Brain microvascular endothelial cell (primary cell): Measurements from ENCODE around the gene COQ8A.

Experiments
- DNase-seq: peaks from one replicate; pipeline ENCODE4 v3.0.0-alpha.2; 2020
- H3K27ac ChIP-seq: fragments of 250-450 bp; sonication (Bioruptor Pico); 2 replicates; pipeline ENCODE4 v1.5.1; 2020; ENCODE audit warnings: mild to moderate bottlenecking, moderate library complexity
- H3K27me3 ChIP-seq: fragments of 250-450 bp; sonication (Bioruptor Pico); replicated peaks from 2 replicates; pipeline ENCODE4 v1.5.1; 2020; ENCODE audit warnings: mild to moderate bottlenecking
- H3K36me3 ChIP-seq: fragments of 250-450 bp; sonication (Bioruptor Pico); replicated peaks from 2 replicates; pipeline ENCODE4 v1.5.1; 2020; ENCODE audit warnings: mild to moderate bottlenecking
- H3K4me3 ChIP-seq: 2 replicates; pipeline ENCODE4 v1.5.1; 2011; ENCODE audit warnings: low read depth, mild to moderate bottlenecking, control low read depth, low read length, moderate library complexity
- in situ Hi-C: cut with HindIII; loops from 2 replicates; pipeline ENCODE4 v1.10.0; 2017; ENCODE audit warnings: low sequenced_read_pairs, low pct_ligation_motif_present
- TF ChIP-seq, protein P1 (sequence below): IDR thresholded peaks from 2 replicates; pipeline ENCODE4 v1.5.1; 2011; ENCODE audit warnings: low read depth, mild to moderate bottlenecking, moderate library complexity, low read length, control low read depth, inconsistent platforms; ENCODE audit errors: missing control alignments

The COQ8A gene

DNA sequence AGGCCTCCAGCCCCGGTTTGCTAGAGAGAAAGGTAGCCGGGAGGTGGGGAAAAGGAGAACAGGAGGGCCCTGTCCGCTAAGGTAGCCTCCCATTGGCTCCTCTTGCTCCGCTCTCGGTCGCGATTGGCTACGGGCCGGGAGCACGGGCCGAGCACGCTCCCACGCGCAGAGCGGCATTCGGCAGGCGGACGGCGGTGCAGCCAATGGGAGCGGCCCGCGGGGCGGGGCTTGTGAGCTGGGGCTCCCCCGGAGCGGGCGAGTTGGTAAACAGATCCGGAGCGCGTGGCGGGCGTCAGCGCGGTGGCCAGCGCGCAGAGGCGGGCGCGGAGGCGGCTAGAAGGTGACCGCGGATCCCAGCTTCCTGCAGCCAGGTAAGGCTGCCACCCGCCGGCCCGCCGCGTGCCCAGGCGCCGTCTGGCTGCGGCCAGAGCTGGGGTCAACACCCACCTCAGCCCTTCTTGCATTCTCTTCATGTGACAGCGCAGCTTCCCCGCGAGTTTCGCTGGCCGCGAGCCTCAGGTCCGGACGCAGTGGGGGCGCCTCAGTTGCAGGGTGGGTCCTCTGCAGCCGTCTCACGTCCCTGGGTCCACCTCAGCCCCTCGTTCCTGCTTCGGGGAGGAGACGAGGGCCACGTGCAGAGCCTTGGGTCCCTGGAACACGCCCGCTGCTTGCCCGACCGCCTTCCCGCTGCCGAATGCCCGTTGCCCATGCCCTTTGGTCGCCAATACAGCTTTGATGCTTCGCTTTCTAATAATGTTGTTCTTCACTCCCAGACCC is at the start of gene COQ8A:
COQ8A (plus strand) TSS at position 266 of the 777 bp plus-strand sequence. CDS start 21,092 bp downstream, outside the sequence.
- Histone ChIP-seq H3K4me3 (peak within 1 kb of the TSS; percentile 72), H3K27me3 (no peaks in the 10 kb centered on the region), H3K36me3 (no peaks in the 10 kb centered on the region), H3K27ac (peak within 1 kb of the TSS; percentile 83)
- TF ChIP-seq, protein P1, sequence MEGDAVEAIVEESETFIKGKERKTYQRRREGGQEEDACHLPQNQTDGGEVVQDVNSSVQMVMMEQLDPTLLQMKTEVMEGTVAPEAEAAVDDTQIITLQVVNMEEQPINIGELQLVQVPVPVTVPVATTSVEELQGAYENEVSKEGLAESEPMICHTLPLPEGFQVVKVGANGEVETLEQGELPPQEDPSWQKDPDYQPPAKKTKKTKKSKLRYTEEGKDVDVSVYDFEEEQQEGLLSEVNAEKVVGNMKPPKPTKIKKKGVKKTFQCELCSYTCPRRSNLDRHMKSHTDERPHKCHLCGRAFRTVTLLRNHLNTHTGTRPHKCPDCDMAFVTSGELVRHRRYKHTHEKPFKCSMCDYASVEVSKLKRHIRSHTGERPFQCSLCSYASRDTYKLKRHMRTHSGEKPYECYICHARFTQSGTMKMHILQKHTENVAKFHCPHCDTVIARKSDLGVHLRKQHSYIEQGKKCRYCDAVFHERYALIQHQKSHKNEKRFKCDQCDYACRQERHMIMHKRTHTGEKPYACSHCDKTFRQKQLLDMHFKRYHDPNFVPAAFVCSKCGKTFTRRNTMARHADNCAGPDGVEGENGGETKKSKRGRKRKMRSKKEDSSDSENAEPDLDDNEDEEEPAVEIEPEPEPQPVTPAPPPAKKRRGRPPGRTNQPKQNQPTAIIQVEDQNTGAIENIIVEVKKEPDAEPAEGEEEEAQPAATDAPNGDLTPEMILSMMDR, result no peak
- DNase-seq, result peak; percentile 99
- in situ Hi-C loops, result no loop called here

DNA sequence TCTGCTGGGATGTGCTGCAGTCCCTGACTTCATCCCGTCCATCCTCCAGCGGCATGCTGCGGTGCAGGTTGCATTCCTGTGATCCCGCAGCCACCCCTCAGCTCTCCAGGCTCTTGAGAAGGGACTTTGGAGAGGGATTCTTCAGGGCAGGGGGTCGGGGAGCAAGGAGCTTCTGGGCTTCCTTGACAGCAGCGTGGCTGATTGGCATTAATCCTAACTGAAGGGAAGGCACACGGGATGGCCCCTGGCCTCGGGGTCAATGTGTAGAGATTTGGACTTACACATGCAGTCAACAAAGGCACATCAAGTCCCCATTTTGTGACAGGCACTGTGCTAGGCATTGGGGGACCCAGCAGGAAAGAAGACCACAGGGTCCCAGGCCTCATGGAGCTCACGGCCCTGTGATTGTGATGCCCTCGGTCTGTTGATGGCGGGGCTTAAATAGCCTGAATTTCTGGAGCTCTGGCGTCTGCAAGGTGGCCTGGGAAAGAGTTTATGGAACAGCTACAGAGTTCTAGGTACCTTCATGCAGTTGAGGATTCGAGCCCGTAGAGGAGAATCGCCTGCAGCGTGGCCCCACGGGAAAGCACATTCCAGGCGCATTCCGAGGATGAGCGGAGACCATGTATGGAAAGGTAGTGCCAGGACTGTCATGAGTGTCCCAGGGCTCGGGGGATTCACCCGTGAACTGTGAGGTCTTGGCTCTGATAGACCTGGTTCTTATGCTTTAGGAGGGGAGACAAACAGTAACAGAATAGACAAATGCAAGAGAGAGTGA is 49.6 kb upstream of the COQ8A start:
- no peak overlapping the region for H3K4me3 ChIP-seq
- in situ Hi-C loops, result no loop called here
- H3K27me3 ChIP-seq, result no peaks in the 10 kb centered on the region
- TF ChIP-seq, protein P1, result no peak
- H3K36me3 ChIP-seq, result no peaks in the 10 kb centered on the region
- DNase-seq, result no peak
- H3K27ac ChIP-seq, result no peak overlapping the region

DNA sequence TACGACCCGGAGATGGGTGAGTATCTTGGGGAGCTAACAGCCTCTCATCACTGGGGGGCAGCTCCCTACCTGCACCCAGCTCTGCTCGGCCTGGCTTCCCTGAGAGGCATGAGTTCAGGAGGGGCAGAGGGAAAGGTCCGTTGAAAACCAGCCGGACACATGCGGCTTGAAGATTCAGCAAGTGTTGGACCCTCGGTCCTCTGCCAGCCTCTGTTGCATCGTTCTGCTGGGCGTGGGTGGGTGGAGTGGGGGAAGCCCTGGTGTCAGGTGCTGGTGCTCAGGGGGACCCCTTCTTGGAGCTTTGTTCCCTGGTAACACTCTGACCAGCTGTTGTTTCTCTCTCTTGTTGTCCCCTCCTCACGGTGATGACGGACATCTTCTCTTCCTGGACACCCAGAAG is 48.7 kb upstream of the COQ8A start:
- H3K36me3 ChIP-seq, result no peaks in the 10 kb centered on the region
- DNase-seq, result no peak
- no peaks in the 10 kb centered on the region for H3K27me3 ChIP-seq
- H3K4me3 ChIP-seq, result no peak overlapping the region
- TF ChIP-seq, protein P1, result no peak
- in situ Hi-C loops, result no loop called here
- H3K27ac ChIP-seq, result no peak overlapping the region

DNA sequence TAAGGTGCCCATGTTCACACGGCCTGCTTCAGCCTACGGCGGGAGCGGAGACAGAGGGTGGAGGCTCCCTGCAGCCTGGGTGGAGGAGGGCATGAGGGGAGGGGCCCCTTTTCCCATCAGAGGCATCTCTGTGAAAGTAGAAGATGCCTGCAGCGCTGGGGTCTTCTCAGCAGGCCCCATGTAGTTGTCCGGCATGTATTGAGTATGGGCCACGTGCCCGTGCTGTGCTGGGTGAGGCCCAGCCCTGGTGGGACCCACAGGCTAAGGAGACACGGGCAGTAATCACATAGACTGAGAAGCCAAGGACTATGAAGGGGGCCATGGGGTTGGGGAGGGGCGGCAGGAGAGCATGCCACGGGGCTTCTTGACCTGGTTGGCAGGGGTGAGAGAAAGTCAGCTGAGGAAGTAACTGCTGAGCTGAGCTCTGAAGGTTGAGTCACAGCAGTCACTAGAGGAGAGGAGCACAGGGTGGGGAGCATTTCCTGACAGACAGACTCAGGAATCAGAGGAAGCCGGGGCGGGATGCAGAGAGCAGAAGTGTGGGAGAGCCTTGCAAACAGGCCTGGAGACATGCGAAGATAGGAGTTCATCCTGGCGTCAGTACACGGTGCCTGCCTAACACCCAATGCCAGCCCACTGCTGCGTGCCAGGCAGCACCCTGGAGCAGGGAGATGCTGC is 48.1 kb upstream of the COQ8A start:
- H3K36me3 ChIP-seq, result no peaks in the 10 kb centered on the region
- no peaks in the 10 kb centered on the region for H3K27me3 ChIP-seq
- H3K27ac ChIP-seq, result no peak overlapping the region
- in situ Hi-C loops, result no loop called here
- TF ChIP-seq, protein P1, result no peak
- DNase-seq, result peak; percentile 51
- no peak overlapping the region for H3K4me3 ChIP-seq

DNA sequence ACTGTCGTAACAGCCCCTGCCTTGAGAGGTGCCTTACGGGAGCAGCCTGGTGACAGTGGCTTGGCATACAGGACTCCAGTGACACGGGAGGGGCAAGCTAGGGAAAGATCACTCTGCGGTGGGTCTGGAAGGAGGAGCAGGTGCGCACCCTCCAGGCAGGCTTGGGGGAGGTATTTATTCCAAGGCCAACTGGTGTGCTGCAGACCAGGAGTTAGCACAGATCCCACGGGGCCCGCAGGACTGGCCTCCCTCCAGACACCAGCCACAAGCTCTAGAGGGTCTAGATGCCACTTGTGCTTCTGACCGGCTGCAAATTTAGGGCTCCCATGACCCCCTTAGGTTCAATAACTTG is 47.6 kb upstream of the COQ8A start:
- no peaks in the 10 kb centered on the region for H3K36me3 ChIP-seq
- in situ Hi-C loops, result no loop called here
- no peaks in the 10 kb centered on the region for H3K27me3 ChIP-seq
- no peak overlapping the region for H3K4me3 ChIP-seq
- no peak for DNase-seq
- no peak overlapping the region for H3K27ac ChIP-seq
- TF ChIP-seq, protein P1, result no peak
